Bronchial epithelial cell (primary cell): ENCODE data around the gene NLRP1. TPM values are rescaled to one million over a fixed set of nuclear protein-coding genes. Genes with fewer than 3 reads are reported as not detected.

Experiments used
- DNase-seq: peaks from one replicate; pipeline ENCODE4 v3.0.0-alpha.2; 2010; ENCODE audit warnings: low read depth
- FAIRE-seq: peaks from 2 replicates; lab custom pipeline; 2011; peaks lifted over from hg19 to GRCh38; lab: Jason Lieb, UNC
- H3K27me3 ChIP-seq: 2 replicates; pipeline ENCODE4 v1.5.1; 2011; ENCODE audit warnings: low read length; ENCODE audit not compliant: control insufficient read depth, insufficient read depth
- H3K36me3 ChIP-seq: 2 replicates; pipeline ENCODE4 v1.5.1; 2011; ENCODE audit warnings: low read length; ENCODE audit not compliant: control insufficient read depth, insufficient read depth
- H3K4me3 ChIP-seq: 2 replicates; pipeline ENCODE4 v1.5.1; 2011; ENCODE audit warnings: mild to moderate bottlenecking, low read depth, low read length, control low read depth
- CTCF ChIP-seq: IDR thresholded peaks from 2 replicates; pipeline ENCODE4 v1.5.1; 2011; ENCODE audit warnings: mild to moderate bottlenecking, moderate library complexity, low read length, control low read depth, inconsistent platforms; ENCODE audit not compliant: insufficient read depth, severe bottlenecking
- total RNA-seq: library from RNA; depleted of rRNA; stranded (reverse); fragments of >200 nt; gene quantifications from 2 replicates; pipeline ENCODE4 v1.2.1, GENCODE V29; 2014

NLRP1 gene
- total RNA-seq, 1 donor from 2014 or later: 12.9 TPM

DNA sequence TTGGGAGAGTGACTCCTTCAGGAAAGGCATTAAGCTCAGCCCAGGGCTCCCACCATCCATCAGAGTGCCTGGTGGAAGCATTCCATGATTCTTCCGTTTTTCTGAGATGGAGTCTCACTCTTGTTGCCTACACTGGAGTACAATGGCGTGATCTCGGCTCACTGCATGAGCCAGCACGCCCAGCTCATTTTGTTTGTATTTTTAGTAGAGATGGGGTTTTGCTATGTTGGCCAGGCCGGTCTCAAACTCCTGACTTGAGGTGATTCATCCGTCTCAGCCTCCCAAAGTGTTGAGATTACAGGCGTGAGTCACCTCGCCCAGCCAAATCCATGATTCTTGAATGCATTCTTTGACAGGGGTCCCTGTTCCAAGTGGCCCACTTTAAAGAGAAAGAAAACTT lies 74.8 kb downstream of the NLRP1 start:
- no peak overlapping the region for H3K4me3 ChIP-seq
- no peak for TF ChIP-seq CTCF
- FAIRE-seq (no peak), DNase-seq (peak; percentile 83)
- no peaks in the 10 kb centered on the region for H3K27me3 ChIP-seq
- peaks cover 10% of the 10 kb centered on the region for H3K36me3 ChIP-seq

DNA sequence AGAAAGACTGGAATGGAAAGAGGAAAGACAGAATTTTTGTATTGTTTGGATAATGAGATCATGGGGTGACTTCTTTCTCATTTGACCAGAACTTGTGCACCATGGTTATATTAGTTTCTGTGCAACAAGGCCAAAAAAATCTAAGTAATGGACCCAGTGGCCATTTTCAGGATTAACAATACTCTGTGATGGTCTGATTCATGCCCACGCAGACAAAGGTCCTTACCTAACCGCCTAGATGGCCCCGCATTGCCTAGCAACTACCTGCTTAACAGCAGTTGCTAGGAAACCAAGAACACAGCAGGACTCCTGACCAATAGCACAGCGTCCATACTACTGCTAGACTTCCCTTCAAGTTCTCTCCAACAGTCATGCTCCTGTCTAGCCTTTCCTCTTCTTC lies 75.5 kb downstream of the NLRP1 start:
- Histone ChIP-seq H3K36me3 (peaks cover 7% of the 10 kb centered on the region), H3K27me3 (no peaks in the 10 kb centered on the region), H3K4me3 (no peak overlapping the region)
- DNase-seq: peak; percentile 76
- TF ChIP-seq CTCF: no peak
- FAIRE-seq: no peak

DNA sequence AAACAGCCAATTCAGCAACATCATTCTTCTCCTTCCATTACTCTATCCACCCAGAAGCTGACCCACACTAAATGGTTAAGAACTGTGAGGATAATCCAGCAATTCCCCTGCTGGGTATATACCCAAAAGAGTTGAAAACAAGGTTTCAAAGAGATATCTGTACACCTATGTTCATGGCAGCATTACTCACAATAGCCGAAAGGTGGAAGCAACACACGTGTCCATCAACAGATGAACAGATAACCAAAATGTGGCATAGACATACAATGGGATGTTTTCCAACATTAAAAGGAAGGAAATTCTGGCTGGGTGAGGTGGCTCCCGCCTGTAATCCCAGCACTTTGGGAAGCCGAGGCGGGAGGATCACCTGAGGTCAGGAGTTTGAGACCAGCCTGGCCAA lies 78.0 kb downstream of the NLRP1 start:
- TF ChIP-seq CTCF: no peak
- no peak for DNase-seq
- no peak overlapping the region for H3K4me3 ChIP-seq
- peaks cover 9% of the 10 kb centered on the region for H3K36me3 ChIP-seq
- H3K27me3 ChIP-seq: no peaks in the 10 kb centered on the region
- FAIRE-seq: no peak

- DNase-seq: no peak
- FAIRE-seq: no peak
- Histone ChIP-seq H3K4me3 (no peak overlapping the region), H3K27me3 (no peaks in the 10 kb centered on the region), H3K36me3 (peaks cover 8% of the 10 kb centered on the region)
- no peak for TF ChIP-seq CTCF
Observed at GRCh38 chr17:5502552-5502951, 81.8 kb downstream of the NLRP1 start.

- Histone ChIP-seq H3K36me3 (peaks cover 8% of the 10 kb centered on the region), H3K4me3 (no peak overlapping the region), H3K27me3 (no peaks in the 10 kb centered on the region)
- no peak for TF ChIP-seq CTCF
- DNase-seq (no peak), FAIRE-seq (peak; percentile 83)
Observed at GRCh38 chr17:5501685-5502084, 82.6 kb downstream of the NLRP1 start.
